Endothelial cell (in vitro differentiated cells): Measurements from ENCODE around the gene HRAS. TPM values are rescaled to one million over a fixed set of nuclear protein-coding genes. Genes with fewer than 3 reads are reported as not detected.

Experiments used
- DNase-seq: peaks from one replicate; pipeline ENCODE4 v3.0.0; 2021; ENCODE audit warnings: low spot score
- H3K27ac Mint-ChIP-seq: one replicate; pipeline ENCODE4 v1.8.0; 2021; ENCODE audit warnings: mixed read lengths, inconsistent platforms; ENCODE audit not compliant: unreplicated experiment
- H3K27me3 Mint-ChIP-seq: one replicate; pipeline ENCODE4 v1.8.0; 2021; ENCODE audit warnings: mild to moderate bottlenecking, moderate library complexity, mixed read lengths, inconsistent platforms; ENCODE audit not compliant: unreplicated experiment
- H3K36me3 Mint-ChIP-seq: one replicate; pipeline ENCODE4 v1.8.0; 2021; ENCODE audit warnings: mild to moderate bottlenecking, low read depth, mixed read lengths, inconsistent platforms; ENCODE audit not compliant: unreplicated experiment
- H3K4me1 Mint-ChIP-seq: one replicate; pipeline ENCODE4 v1.8.0; 2021; ENCODE audit warnings: mild to moderate bottlenecking, mixed read lengths, inconsistent platforms; ENCODE audit not compliant: unreplicated experiment
- H3K4me3 Mint-ChIP-seq: one replicate; pipeline ENCODE4 v1.8.0; 2021; ENCODE audit warnings: mild to moderate bottlenecking, mixed read lengths, inconsistent platforms; ENCODE audit not compliant: unreplicated experiment
- H3K9me3 Mint-ChIP-seq: one replicate; pipeline ENCODE4 v1.8.0; 2021; ENCODE audit warnings: mixed read lengths, inconsistent platforms; ENCODE audit not compliant: unreplicated experiment
- CTCF ChIP-seq: fragments of 200-600 bp; sonication (generic); IDR thresholded peaks from one replicate; pipeline ENCODE4 v1.5.0; 2021; ENCODE audit warnings: antibody characterized with exemption; ENCODE audit not compliant: unreplicated experiment
- total RNA-seq: library from RNA; stranded (reverse); fragmentation: NEBNext Ultra II Directional; extraction: Animal tissue kit (Norgen Biotek cat#: 25700); gene quantifications from one replicate; pipeline ENCODE4 v1.2.1, GENCODE V29; 2021; ENCODE audit not compliant: unreplicated experiment

Gene HRAS
- total RNA-seq, 1 donor from 2014 or later, result 92.4 TPM

GRCh38 chr11:548700-549603, 13.6 kb upstream of the HRAS start:
- Mint-ChIP-seq H3K9me3 (no peaks in the 10 kb centered on the region), H3K27ac (no peak overlapping the region), H3K4me3 (no peak overlapping the region), H3K36me3 (no peaks in the 10 kb centered on the region), H3K4me1 (no peaks in the 10 kb centered on the region), H3K27me3 (peaks cover 12% of the 10 kb centered on the region)
- DNase-seq, result no peak
- TF ChIP-seq CTCF, result no peak

- peaks cover 12% of the 10 kb centered on the region for H3K27me3 Mint-ChIP-seq
- no peak overlapping the region for H3K27ac Mint-ChIP-seq
- H3K4me3 Mint-ChIP-seq, result no peak overlapping the region
- no peak for TF ChIP-seq CTCF
- H3K9me3 Mint-ChIP-seq, result no peaks in the 10 kb centered on the region
- DNase-seq, result no peak
- H3K4me1 Mint-ChIP-seq, result no peaks in the 10 kb centered on the region
- no peaks in the 10 kb centered on the region for H3K36me3 Mint-ChIP-seq
Measured at GRCh38 chr11:545171-545570, 9.8 kb upstream of the HRAS start.

- Mint-ChIP-seq H3K4me1 (no peaks in the 10 kb centered on the region), H3K27ac (no peak overlapping the region), H3K27me3 (peaks cover 12% of the 10 kb centered on the region), H3K36me3 (no peaks in the 10 kb centered on the region), H3K4me3 (no peak overlapping the region), H3K9me3 (no peaks in the 10 kb centered on the region)
- no peak for DNase-seq
- TF ChIP-seq CTCF, result no peak
Measured at GRCh38 chr11:544817-545166, 9.4 kb upstream of the HRAS start.

GRCh38 chr11:541433-541885, 6.1 kb upstream of the HRAS start:
- H3K36me3 Mint-ChIP-seq, result no peaks in the 10 kb centered on the region
- TF ChIP-seq CTCF, result no peak
- no peaks in the 10 kb centered on the region for H3K4me1 Mint-ChIP-seq
- no peaks in the 10 kb centered on the region for H3K9me3 Mint-ChIP-seq
- H3K27ac Mint-ChIP-seq, result no peak overlapping the region
- no peak overlapping the region for H3K4me3 Mint-ChIP-seq
- no peak for DNase-seq
- peaks cover 14% of the 10 kb centered on the region for H3K27me3 Mint-ChIP-seq
